Naive B cell (primary cell): ENCODE measurements around the gene TAL1. TPM values are rescaled to one million over a fixed set of nuclear protein-coding genes. Genes with fewer than 3 reads are reported as not detected.
A peak's percentile ranks its signal among the peaks of the same experiment; 100 is the strongest.
"Not testable (repeated sequence)": the region's sequence is repeated elsewhere in the genome, so short reads cannot be mapped to it uniquely, and the experiment has no call there.

ENCODE experiments used
- ATAC-seq, 2 donors: fragments of 150-1000 bp; cut with Tn5 transposase; 2 replicates each; pipeline ENCODE4 v1.10.0; 2021; ENCODE audit warnings: low read depth in 2 of 2, mild to moderate bottlenecking in 2 of 2, moderate library complexity in 2 of 2
- DNase-seq: peaks from one replicate; pipeline ENCODE4 v3.0.0; 2022
- H3K27ac Mint-ChIP-seq, 6 donors: one replicate each; pipeline ENCODE4 v1.8.0; 2020 to 2022; ENCODE audit warnings: mild to moderate bottlenecking in 6 of 6, mixed read lengths in 6 of 6, moderate library complexity in 5 of 6, inconsistent platforms in 2 of 6
- H3K27me3 Mint-ChIP-seq, 3 donors: one replicate each; pipeline ENCODE4 v1.8.0; 2021 to 2022; ENCODE audit warnings: mixed read lengths in 3 of 3, mild to moderate bottlenecking in 1 of 3
- H3K36me3 Mint-ChIP-seq, 2 donors: one replicate each; pipeline ENCODE4 v1.8.0; 2020 to 2022; ENCODE audit warnings: mixed read lengths in 2 of 2, inconsistent platforms in 1 of 2, mild to moderate bottlenecking in 1 of 2
- H3K4me1 Mint-ChIP-seq, 3 donors: one replicate each; pipeline ENCODE4 v1.8.0; 2020 to 2022; ENCODE audit warnings: mixed read lengths in 3 of 3, inconsistent platforms in 1 of 3, mild to moderate bottlenecking in 1 of 3, moderate library complexity in 1 of 3
- H3K4me3 Mint-ChIP-seq, 8 donors: one replicate each; pipeline ENCODE4 v1.8.0; 2020 to 2022; ENCODE audit warnings: mild to moderate bottlenecking in 8 of 8, mixed read lengths in 8 of 8, moderate library complexity in 8 of 8, inconsistent platforms in 2 of 8
- H3K9me3 Mint-ChIP-seq, 7 donors: one replicate each; pipeline ENCODE4 v1.8.0; 2020 to 2022; ENCODE audit warnings: mixed read lengths in 7 of 7, mild to moderate bottlenecking in 5 of 7, inconsistent platforms in 2 of 7, moderate library complexity in 1 of 7
- polyA plus RNA-seq, 6 donors: library from polyadenylated mRNA; unstranded; fragments of 300-500 nt; fragmentation: Illumina TruSeq; gene quantifications; one replicate each; pipeline ENCODE4 v1.2.3, GENCODE V29; 2021; ENCODE audit warnings: low read depth in 6 of 6

Gene TAL1
- polyA plus RNA-seq: 1 to 10 TPM in 1 of 6 donors, under 1 TPM in 2, not detected in 3; 0.08 to 1.0 (median 0.36) TPM

DNA sequence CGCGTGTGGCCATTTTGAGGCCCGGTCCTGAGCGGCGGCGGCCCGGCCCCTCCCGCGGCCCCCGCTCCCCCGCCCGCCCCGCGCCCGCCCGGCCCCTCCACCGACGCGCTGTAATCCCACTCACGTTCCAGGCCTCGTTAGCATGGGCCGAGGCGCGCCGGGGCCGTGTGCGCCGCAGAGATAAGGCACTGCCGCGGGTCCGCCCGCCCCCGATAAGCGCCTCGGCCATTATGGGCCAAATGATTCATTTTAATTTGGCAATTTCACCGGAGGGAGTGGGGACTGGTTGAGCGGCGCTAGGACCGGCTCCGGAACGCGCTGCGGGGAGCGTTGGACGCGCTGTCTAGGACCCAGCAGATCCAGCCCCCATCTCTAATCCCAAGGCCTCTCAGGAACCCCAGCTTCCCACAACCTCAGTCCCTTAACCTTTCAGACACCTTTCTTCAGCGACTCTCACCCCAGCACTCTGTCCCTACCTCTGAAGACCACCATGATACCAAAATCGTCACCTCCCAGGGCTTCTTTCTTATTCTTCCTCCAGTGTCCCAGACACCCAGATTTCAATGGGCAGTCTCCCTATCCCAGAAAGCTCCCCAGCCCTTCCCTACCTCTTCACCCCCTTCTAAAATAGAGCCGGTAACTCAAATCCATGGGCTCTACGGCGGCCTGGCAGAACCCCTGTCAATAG is at the start of gene TAL1:
Gene TAL1 (minus strand): TSS at position 39 of the 688 bp plus-strand sequence. CDS start 6,337 bp downstream, outside the sequence.
- ATAC-seq: peak in 1 of 2 donors; percentile 33
- peak within 1 kb of the TSS in 5 of 6 donors; percentile 39 to 96 (median 55) for H3K27ac Mint-ChIP-seq
- H3K4me1 Mint-ChIP-seq: peaks cover 28 to 38% (median 36%) of the 10 kb centered on the region in 3 donors
- H3K9me3 Mint-ChIP-seq: peaks cover 0 to 7% (median 0%) of the 10 kb centered on the region in 7 donors
- peaks cover 3 to 9% of the 10 kb centered on the region in 2 donors for H3K36me3 Mint-ChIP-seq
- H3K4me3 Mint-ChIP-seq: peak within 1 kb of the TSS; percentile 71 to 91 (median 88)
- H3K27me3 Mint-ChIP-seq: peaks cover 66 to 92% (median 82%) of the 10 kb centered on the region in 3 donors
- no peak for DNase-seq

DNA sequence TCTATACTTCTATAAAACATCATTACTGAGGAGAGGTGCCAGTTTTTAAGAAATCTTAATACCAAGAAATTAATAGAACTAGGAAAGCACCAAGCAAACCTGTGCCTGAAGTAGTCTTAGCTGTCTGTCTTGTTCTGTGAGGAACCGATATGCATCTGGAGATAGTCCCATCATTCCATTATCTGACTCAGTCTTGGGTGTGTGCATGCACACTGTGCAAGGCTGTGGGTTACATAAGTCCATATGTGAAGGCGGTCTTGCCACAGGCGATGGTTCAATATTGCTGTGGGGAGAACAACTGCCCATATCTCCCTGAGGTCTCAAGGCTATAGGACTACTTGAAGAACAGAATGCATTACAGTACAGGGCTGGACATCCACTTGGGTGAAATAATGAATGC is 48.1 kb upstream of the TAL1 start:
- no peaks in the 10 kb centered on the region for H3K27me3 Mint-ChIP-seq
- no peak for ATAC-seq
- no peak overlapping the region for H3K4me3 Mint-ChIP-seq
- H3K9me3 Mint-ChIP-seq: no peaks in the 10 kb centered on the region
- H3K36me3 Mint-ChIP-seq: no peaks in the 10 kb centered on the region
- DNase-seq: no peak
- no peaks in the 10 kb centered on the region for H3K4me1 Mint-ChIP-seq
- no peak overlapping the region for H3K27ac Mint-ChIP-seq

DNA sequence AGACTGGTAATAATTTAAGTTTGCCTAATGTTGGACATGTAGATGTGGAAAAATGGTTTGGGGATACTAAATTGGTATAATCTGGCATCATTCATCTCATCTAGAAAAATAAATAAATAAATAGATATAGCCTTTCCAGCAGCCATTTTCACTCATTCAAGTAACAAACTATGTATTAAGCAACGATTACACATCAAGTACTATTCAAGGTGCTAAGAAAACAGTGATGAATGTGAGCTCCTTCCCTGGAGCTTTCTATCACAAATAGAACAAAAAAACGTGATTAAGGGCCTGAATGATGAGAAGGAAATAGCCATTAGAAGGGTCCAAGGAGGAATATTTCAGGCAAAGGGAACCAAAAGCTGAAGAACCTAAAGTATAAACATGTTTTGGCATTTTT is 44.8 kb upstream of the TAL1 start:
- no peak overlapping the region for H3K27ac Mint-ChIP-seq
- no peaks in the 10 kb centered on the region for H3K36me3 Mint-ChIP-seq
- no peak for ATAC-seq

DNA sequence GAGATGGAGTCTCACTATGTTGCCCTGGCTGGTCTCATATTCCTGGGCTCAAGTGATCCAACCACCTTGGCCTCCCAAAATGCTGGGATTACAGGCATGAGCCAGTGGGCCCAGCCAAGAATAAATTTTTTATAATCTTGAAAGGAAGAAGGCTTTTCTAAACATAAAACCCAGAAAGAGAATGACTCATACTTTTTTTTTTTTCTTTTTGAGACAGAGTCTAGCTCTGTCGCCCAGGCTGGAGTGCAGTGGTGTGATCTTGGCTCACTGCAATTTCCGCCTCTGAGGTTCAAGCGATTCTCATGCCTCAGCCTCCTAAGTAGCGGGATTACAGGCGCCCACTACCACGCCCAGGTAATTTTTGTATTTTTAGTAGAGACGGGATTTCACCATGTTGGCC is 43.8 kb upstream of the TAL1 start:
- H3K9me3 Mint-ChIP-seq, DNase-seq, ATAC-seq: not testable (repeated sequence)

More for the DNA sequence above, 44.8 kb upstream of the TAL1 start:
- H3K27me3 Mint-ChIP-seq: no peaks in the 10 kb centered on the region
- H3K4me1 Mint-ChIP-seq: no peaks in the 10 kb centered on the region
- H3K9me3 Mint-ChIP-seq: no peaks in the 10 kb centered on the region
- no peak overlapping the region for H3K4me3 Mint-ChIP-seq
- DNase-seq: no peak

GRCh38 chr1:47265529-47265928 is 33.5 kb upstream of the TAL1 start:
- H3K36me3 Mint-ChIP-seq, H3K27me3 Mint-ChIP-seq, H3K27ac Mint-ChIP-seq, H3K4me3 Mint-ChIP-seq, ATAC-seq, H3K9me3 Mint-ChIP-seq, DNase-seq, H3K4me1 Mint-ChIP-seq: not testable (repeated sequence)

More for the DNA sequence above, 43.8 kb upstream of the TAL1 start:
- not testable (repeated sequence) for H3K27me3 Mint-ChIP-seq, H3K4me3 Mint-ChIP-seq, H3K4me1 Mint-ChIP-seq, H3K36me3 Mint-ChIP-seq, H3K27ac Mint-ChIP-seq

GRCh38 chr1:47262787-47263413 is 30.9 kb upstream of the TAL1 start:
- Mint-ChIP-seq H3K27me3 (no peaks in the 10 kb centered on the region), H3K9me3 (no peaks in the 10 kb centered on the region), H3K36me3 (no peaks in the 10 kb centered on the region), H3K27ac (peak overlapping the region in 1 of 6 donors; percentile 47), H3K4me3 (no peak overlapping the region), H3K4me1 (no peaks in the 10 kb centered on the region)
- DNase-seq (no peak), ATAC-seq (no peak)

GRCh38 chr1:47257224-47257623 is 25.2 kb upstream of the TAL1 start:
- no peak overlapping the region for H3K27ac Mint-ChIP-seq
- no peak for DNase-seq
- H3K36me3 Mint-ChIP-seq: no peaks in the 10 kb centered on the region
- H3K27me3 Mint-ChIP-seq: no peaks in the 10 kb centered on the region
- no peaks in the 10 kb centered on the region for H3K9me3 Mint-ChIP-seq
- H3K4me3 Mint-ChIP-seq: no peak overlapping the region
- no peaks in the 10 kb centered on the region for H3K4me1 Mint-ChIP-seq
- ATAC-seq: no peak

DNA sequence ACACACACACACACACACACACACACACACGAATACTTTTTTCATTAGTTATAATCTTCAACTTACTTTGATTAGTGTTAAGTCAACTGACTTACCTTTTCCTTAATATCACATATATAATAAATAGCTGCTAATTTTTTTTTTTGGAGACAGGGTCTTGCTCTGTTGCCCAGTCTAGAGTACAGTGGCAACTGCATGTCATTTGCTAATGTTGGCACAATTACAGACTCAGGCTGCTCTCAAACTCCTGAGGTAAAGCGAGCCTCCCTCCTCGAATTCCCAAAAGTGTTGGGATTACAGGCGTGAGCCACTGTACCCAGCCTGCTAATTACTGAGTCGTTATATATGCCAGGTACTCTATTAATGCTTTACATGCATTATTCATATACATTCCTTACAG is 20.8 kb upstream of the TAL1 start:
- no peaks in the 10 kb centered on the region for H3K27me3 Mint-ChIP-seq
- H3K9me3 Mint-ChIP-seq: no peaks in the 10 kb centered on the region
- no peaks in the 10 kb centered on the region for H3K36me3 Mint-ChIP-seq
- H3K27ac Mint-ChIP-seq: no peak overlapping the region
- DNase-seq (no peak), ATAC-seq (no peak)
- H3K4me1 Mint-ChIP-seq: no peaks in the 10 kb centered on the region
- H3K4me3 Mint-ChIP-seq: no peak overlapping the region

DNA sequence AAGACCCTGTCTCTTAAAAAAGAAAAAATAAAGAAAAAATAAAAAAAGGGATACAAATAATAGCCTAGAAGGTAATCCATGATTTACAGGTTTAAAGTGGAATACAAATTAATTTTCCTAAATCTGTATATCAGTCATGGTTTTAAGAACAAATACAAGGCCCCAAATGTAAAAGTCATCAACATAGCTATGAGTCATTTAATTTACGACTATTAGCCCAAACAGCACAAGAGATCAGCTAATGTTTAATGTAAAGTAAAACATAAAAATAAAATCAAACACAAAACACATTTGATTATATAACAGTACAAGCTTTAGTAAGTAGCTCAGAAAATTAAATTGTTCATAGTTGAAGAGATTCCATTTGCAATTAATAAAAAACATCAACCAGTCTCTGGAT is 20.3 kb upstream of the TAL1 start:
- DNase-seq (no peak), ATAC-seq (no peak)
- no peaks in the 10 kb centered on the region for H3K27me3 Mint-ChIP-seq
- H3K9me3 Mint-ChIP-seq: no peaks in the 10 kb centered on the region
- H3K4me3 Mint-ChIP-seq: no peak overlapping the region
- no peak overlapping the region for H3K27ac Mint-ChIP-seq
- no peaks in the 10 kb centered on the region for H3K36me3 Mint-ChIP-seq
- H3K4me1 Mint-ChIP-seq: no peaks in the 10 kb centered on the region

DNA sequence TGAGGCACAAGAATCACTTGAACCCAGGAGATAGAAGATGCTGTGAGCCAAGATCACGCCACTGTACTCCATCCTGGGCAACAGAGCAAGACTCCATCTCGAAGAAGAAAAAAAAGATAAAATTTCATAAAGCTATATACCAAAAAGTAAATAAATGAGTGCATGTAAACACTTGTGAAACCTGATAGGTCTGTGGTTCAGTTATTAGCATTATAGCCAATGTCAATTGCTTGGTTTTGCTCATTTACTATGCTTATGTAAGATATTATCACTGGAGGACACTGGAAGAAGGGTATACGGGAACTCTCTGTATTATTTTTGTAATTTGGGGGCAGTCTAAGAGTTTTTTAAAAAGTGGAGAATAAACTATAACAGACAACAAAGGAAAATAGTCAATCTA is 17.7 kb upstream of the TAL1 start:
- H3K27ac Mint-ChIP-seq: no peak overlapping the region

DNA sequence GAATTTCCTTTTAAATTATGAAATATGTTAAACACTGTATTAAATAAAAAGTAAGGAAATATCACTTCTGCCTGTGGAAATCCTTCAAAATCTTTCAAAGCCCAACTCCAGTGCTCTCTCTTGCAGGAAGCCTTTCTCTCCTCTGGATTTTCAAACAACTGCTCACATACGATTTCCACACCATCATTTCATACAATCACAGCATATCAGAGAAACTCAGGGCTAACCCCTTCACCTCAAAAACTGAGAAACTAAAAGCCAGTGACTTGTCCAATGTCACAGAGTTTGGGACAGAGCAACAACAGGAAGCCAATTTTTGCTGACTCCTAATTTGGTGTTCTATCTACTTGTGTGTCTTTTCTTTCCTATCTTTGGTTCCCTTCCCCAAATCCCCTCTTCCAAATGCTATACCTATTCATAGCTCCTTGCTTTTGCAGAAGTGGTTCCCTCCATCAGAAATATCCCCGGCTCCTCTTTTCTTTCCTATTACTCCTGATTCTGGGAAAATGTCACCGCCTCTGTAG is 12.4 kb upstream of the TAL1 start:
- no peaks in the 10 kb centered on the region for H3K4me1 Mint-ChIP-seq
- H3K36me3 Mint-ChIP-seq: no peaks in the 10 kb centered on the region
- ATAC-seq (no peak), DNase-seq (no peak)
- H3K9me3 Mint-ChIP-seq: no peaks in the 10 kb centered on the region
- no peak overlapping the region for H3K4me3 Mint-ChIP-seq
- H3K27ac Mint-ChIP-seq: no peak overlapping the region
- H3K27me3 Mint-ChIP-seq: peaks cover 30 to 46% (median 40%) of the 10 kb centered on the region in 3 donors

More for the DNA sequence above, 17.7 kb upstream of the TAL1 start:
- DNase-seq (no peak), ATAC-seq (no peak)
- H3K36me3 Mint-ChIP-seq: no peaks in the 10 kb centered on the region
- no peak overlapping the region for H3K4me3 Mint-ChIP-seq
- no peaks in the 10 kb centered on the region for H3K4me1 Mint-ChIP-seq
- H3K27me3 Mint-ChIP-seq: peaks cover 3 to 10% (median 4%) of the 10 kb centered on the region in 3 donors
- H3K9me3 Mint-ChIP-seq: no peaks in the 10 kb centered on the region

DNA sequence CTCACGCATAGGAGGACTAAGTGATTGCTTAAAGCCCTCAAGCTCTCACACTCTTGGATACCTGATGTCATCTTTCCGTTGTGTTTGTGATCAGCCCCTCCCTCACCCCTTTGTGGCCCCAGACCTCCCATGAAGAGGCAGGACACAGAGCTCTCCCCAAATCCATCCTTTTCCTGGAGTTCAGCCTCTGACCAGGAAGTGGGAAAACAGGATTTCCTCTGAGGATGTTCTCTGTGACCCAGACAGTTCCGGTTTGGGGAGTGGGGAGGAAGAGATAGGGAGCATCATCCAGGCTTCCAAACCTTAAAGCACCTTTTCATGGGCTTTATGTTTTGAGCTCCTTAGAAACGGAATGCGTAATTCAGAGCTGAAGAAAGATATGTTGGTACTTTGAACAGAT is 11.9 kb upstream of the TAL1 start:
- H3K4me1 Mint-ChIP-seq: no peaks in the 10 kb centered on the region
- no peak overlapping the region for H3K4me3 Mint-ChIP-seq
- ATAC-seq (no peak), DNase-seq (no peak)
- H3K27me3 Mint-ChIP-seq: peaks cover 35 to 51% (median 45%) of the 10 kb centered on the region in 3 donors
- no peaks in the 10 kb centered on the region for H3K36me3 Mint-ChIP-seq
- H3K9me3 Mint-ChIP-seq: no peaks in the 10 kb centered on the region
- H3K27ac Mint-ChIP-seq: no peak overlapping the region

DNA sequence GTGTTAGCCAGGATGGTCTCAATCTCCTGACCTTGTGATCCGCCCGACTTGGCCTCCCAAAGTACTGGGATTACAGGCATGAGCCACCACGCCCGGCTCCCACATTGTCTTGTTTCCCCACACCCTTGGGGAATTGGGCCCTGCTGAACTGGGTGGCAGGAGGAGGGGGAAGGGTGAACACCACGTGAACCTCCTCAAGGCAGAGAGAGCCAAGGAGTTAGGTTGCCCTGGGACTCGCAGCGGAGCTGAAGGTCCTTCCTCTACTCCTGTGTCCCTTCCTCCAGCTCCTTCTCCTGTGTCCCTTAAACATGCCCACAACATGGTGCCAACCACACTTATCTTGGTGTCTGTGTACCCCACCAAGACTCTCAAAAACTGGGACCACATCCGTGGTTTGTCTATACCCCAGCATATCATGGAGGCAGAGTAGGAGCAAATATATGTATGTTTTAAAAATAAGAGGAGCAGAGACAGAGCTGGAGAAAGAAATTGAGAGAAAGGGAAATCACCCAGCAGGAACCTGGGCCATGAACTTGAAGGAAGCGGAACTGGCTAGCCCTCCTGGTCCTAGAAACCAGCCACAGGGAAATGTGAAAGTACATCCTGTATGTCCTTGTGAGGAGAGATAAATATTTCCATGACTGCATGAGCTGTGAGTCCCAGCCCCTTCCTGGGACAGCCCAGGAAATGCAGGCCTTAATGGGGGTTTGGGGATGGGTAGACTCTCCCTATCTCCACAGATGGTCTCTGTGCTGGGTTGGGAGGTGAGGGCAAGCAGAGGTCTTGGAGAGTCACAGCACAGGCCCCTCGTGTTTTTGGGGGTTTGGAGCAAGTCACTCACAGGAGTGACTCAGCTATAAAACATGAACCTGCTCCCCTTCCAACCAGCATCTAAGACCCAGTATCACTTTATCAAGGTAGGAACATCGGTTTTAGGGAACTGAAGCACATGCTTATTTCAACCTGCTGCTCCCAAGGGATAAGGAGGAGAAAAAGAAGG is 9.4 kb upstream of the TAL1 start:
- H3K27me3 Mint-ChIP-seq: peaks cover 48 to 61% (median 58%) of the 10 kb centered on the region in 3 donors
- no peaks in the 10 kb centered on the region for H3K4me1 Mint-ChIP-seq
- ATAC-seq: no peak

More for the DNA sequence above, 9.4 kb upstream of the TAL1 start:
- no peaks in the 10 kb centered on the region for H3K9me3 Mint-ChIP-seq
- no peaks in the 10 kb centered on the region for H3K36me3 Mint-ChIP-seq
- DNase-seq: no peak
- H3K27ac Mint-ChIP-seq: no peak overlapping the region
- no peak overlapping the region for H3K4me3 Mint-ChIP-seq
